ENCODE results near the gene MMP24.
"Not testable (repeated sequence)": the region's sequence is repeated elsewhere in the genome, so short reads cannot be mapped to it uniquely, and the experiment has no call there.

The MMP24 gene

GRCh38 chr20:35262321-35262720, 35.8 kb downstream of the MMP24 start:
- DNase-seq: not testable (repeated sequence)

- not testable (repeated sequence) for DNase-seq
These were observed 36.4 kb downstream of the MMP24 start for GRCh38 chr20:35262731-35263531.

GRCh38 chr20:35263532-35264341, 37.2 kb downstream of the MMP24 start:
- DNase-seq: no peak

GRCh38 chr20:35264755-35265154, 38.3 kb downstream of the MMP24 start:
- DNase-seq: no peak

GRCh38 chr20:35267092-35267491, 40.6 kb downstream of the MMP24 start:
- no peak for DNase-seq

- peak; percentile 87 for DNase-seq
These were observed 42.7 kb downstream of the MMP24 start for GRCh38 chr20:35269055-35269781.

GRCh38 chr20:35270021-35270902, 43.8 kb downstream of the MMP24 start:
- DNase-seq: no peak

- no peak for DNase-seq
These were observed 44.8 kb downstream of the MMP24 start for GRCh38 chr20:35271073-35271882.

- DNase-seq: no peak
These were observed 45.4 kb downstream of the MMP24 start for GRCh38 chr20:35271904-35272303.

- DNase-seq: no peak
These were observed 47.1 kb downstream of the MMP24 start for GRCh38 chr20:35273449-35274171.

GRCh38 chr20:35274172-35275092, 47.9 kb downstream of the MMP24 start:
- no peak for DNase-seq

GRCh38 chr20:35275741-35276251, 49.3 kb downstream of the MMP24 start:
- DNase-seq: no peak

GRCh38 chr20:35276408-35276807, 49.9 kb downstream of the MMP24 start:
- DNase-seq: no peak

- DNase-seq: no peak
These were observed 50.6 kb downstream of the MMP24 start for GRCh38 chr20:35277127-35277526.

- DNase-seq: peak; percentile 86
These were observed 51.3 kb downstream of the MMP24 start, which contains the start of gene MMP24OS for GRCh38 chr20:35277531-35278395. Gene MMP24OS (minus strand): TSS chr20:35278122. CDS start chr20:35277929, 193 bp downstream.

GRCh38 chr20:35279040-35279439, 52.5 kb downstream of the MMP24 start:
- no peak for DNase-seq

- no peak for DNase-seq
These were observed 53.2 kb downstream of the MMP24 start for GRCh38 chr20:35279533-35280174.

- DNase-seq: no peak
These were observed 54.0 kb downstream of the MMP24 start for GRCh38 chr20:35280523-35280922.
